GM21526 (cell line): ENCODE data around the gene SPEM3.

ENCODE experiments used
- ATAC-seq: cut with Tn5 transposase; IDR thresholded peaks from one replicate; pipeline ENCODE4 v1.9.1; 2021; ENCODE audit warnings: moderate library complexity; ENCODE audit not compliant: unreplicated experiment, low FRiP score

Gene SPEM3

DNA sequence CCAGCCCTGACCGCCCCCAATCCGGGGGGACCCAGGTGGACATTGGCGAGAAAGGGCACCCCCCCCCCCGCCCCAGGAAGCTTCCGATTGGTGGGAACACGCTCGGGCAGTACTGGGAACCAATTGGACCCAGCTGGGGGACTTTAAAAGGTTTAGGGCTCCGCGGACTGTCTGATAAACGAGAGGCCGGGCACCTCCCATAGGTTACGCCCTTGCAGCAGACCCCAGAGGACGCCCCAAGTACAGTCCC lies 25.0 kb upstream of the SPEM3 start:
- ATAC-seq, result peak; percentile 17

DNA sequence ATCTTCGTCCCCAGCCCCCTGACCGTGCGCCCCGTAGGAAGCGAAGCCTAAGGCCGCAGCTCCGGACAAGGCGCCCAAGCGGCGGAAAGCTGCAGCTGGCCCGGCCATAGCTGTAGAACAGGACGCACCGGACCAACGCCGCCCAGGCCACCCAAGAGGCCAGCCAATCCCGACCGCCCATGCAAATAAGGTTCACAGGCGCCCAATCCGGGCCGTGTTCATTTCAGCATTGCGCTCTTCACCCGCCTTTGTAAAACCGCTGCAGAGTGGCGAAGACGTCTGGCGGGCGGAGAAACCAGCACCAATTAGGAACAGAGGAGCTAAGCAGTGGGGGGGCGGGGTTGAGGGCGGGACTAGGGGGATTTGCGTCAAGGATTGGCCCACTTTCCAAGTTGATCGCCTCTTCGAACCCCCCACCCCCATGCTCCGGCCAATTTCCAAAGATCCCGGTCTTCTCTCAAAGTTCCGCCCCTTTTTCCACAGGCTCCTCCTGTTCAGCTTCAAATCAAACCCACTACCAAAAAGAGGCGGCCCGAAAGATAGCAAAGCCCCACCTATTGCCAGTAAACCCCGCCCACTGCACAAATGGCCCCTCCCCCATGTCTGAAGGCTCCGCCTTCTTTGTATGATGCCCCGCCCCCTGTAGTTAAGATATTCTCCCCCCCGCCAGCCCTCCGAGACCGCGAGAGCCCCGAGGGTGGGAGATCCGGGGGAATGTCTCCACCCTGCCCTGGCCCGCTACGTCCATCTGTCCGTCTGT lies 24.5 kb upstream of the SPEM3 start, which contains the start of gene TMEM256:
TMEM256 (minus strand) TSS at position 121 of the 760 bp plus-strand sequence; CDS start at position 108, 13 bp downstream.
- ATAC-seq, result peak; percentile 85

- peak; percentile 18 for ATAC-seq
Measured at GRCh38 chr17:7404737-7405349, 23.8 kb upstream of the SPEM3 start.

- no peak for ATAC-seq
Measured at GRCh38 chr17:7405350-7406234, 23.1 kb upstream of the SPEM3 start.

DNA sequence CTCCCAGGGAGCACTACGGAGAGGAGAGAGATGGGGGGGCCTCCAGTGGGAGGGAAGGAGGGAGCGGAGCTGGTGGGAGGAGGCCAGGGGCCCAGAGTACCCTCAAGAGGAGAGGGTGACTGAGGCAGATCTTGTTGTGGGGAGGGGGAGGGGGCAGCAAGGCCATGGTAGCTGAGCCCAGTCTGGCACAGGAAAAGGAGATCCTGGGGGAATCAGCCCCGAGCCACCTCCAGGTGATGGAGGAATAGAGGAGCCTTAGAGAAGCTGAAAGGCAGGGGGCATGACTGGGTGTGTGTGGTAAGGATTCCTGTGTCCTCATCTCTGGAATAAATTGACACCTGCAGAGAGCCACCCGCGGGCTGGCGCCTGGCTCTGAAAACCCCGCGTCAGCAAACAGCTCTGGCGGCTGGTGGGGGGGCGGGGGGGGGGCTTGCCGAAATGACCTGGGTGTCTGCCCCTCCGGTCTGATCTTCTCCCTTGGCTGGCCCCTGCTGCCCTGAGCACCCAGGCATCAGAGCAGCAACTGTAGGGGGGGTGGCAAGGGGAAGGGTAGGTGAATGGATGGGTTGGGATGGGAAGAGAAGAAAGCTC lies 22.3 kb upstream of the SPEM3 start:
- no peak for ATAC-seq

DNA sequence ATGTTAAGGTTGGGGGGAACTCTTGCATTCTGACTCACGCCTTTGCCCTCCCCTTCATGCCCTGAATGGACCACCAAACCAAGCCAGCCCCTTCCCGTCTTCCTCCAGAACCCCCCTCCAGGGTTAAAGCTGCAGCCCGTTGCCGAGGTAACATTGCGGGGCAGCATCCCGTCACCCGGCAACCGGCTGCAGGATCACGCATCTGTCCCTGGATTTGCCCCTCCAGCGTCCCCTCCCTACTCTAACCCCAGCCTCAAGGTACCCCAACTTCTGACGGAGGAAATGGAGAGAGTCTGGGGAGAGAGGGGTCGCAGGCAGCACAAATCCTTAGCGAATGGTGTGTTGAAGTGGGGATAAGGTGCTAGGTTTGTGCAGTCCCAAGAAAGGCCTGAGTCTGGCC lies 21.6 kb upstream of the SPEM3 start:
- ATAC-seq, result no peak

GRCh38 chr17:7407485-7408251 lies 21.0 kb upstream of the SPEM3 start, which contains the start of gene NLGN2:
Gene NLGN2 (plus strand): TSS chr17:7407845. CDS start chr17:7408256, 411 bp downstream.
- ATAC-seq, result no peak

GRCh38 chr17:7408252-7408727 lies 20.4 kb upstream of the SPEM3 start:
- no peak for ATAC-seq

DNA sequence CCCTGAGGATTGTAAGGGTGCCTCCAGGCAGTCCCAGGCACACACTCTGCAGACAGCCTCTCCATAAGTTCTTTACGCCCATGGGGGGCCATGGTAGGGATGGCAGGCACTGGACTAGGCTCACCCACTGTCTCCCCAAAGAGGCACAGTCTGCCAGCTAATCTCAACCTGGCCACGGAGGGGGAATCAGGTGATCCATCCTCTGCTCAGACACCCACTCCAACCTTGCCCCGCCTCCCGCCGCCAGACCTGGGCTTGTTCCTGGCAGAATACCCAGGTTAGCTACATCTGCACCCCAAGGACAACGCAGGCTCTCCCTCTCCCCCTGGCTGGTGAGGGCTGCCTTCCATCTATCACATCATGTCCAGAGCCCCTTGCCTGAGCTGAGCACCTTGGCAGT lies 19.8 kb upstream of the SPEM3 start:
- no peak for ATAC-seq

DNA sequence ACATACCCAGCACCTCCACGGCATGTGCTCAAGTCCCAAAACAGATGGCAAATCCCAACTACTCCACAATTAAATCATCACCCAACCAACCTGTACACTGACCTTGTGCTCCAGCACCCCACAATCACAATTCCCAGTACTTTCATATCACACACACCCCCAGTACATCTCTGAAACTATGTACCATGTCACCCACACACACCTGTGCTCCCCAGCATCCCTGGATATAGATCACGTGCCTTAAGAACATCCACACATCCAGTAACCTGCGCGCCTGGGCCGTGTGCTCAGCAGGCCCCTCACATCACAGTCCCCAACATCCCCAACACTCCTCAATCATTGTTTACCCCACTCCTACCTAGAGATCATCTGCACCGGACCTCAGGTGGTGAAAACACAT lies 18.9 kb upstream of the SPEM3 start:
- no peak for ATAC-seq

GRCh38 chr17:7410634-7411426 lies 17.8 kb upstream of the SPEM3 start:
- ATAC-seq, result no peak

DNA sequence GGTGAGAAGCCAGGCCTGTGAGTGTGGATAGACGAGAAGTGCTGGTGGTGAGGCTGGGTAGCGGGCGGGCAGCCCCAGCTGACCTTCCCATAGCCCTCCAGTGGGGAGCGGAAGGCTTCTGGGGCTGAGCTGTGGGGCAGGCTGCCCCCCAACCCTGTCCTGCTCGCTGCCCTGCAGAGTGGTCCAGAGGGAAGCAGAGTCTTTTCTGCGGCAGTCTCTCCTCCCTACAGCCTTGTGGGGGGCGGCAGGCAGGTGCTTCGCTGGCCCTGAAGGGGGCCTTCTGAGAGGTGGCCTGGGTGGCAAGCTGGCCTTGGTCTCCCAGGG lies 17.3 kb upstream of the SPEM3 start:
- no peak for ATAC-seq

GRCh38 chr17:7413346-7413985 lies 15.2 kb upstream of the SPEM3 start:
- ATAC-seq, result no peak

DNA sequence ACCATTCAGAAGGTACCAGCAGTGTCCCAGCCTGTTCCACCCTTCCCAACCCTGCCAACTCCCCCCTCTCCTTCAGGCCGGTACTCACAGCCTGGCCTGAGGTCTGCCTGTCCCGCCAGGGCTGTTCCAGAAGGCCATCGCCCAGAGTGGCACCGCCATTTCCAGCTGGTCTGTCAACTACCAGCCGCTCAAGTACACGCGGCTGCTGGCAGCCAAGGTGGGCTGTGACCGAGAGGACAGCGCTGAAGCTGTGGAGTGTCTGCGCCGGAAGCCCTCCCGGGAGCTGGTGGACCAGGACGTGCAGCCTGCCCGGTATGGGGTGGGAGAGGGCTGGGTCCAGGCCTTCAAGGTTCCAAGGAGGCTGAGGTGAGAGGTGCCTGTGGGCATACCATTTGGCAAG lies 13.8 kb upstream of the SPEM3 start:
- ATAC-seq, result no peak

GRCh38 chr17:7415784-7416183 lies 12.9 kb upstream of the SPEM3 start:
- no peak for ATAC-seq

GRCh38 chr17:7416323-7416722 lies 12.3 kb upstream of the SPEM3 start:
- ATAC-seq, result no peak

GRCh38 chr17:7417056-7417655 lies 11.5 kb upstream of the SPEM3 start:
- no peak for ATAC-seq

DNA sequence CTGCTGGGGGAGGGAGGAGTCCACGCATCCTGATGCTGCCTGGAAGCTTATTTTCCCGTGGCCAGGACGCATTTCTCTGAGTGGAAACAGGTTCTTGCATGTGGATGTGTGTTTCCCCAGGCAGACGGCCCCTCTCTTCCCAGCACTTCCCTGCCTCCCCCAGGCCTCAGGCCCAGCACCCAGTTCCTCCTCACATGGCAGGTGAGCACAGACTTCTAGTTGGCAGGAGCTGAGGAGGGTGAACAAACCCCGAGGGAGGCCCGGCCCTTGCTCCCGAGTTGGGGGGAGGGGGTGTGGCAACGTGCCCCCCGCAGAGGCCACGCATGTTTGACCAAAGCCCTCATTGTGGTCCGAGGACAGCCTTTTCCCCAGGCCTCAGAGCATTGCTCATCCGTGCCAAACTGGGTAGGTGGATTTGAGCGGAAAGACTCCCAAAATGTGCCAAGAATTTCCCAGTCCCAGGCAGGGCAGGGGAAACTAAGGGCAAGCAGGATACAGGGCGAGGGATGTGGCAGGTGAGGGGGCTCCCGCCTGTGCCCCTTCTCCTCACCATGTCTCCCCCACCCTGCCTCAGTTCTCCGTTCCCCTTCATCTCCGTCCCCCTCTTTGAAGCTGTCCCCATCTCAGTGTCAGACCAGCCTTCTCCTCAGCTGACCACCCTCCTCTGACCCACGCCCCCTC lies 10.0 kb upstream of the SPEM3 start:
- no peak for ATAC-seq
